Adipose tissue (tissue), 3 donors: ENCODE results near the gene LAG3. TPM values are rescaled to one million over a fixed set of nuclear protein-coding genes. Genes with fewer than 3 reads are reported as not detected.

Experiments used
- H3K27ac ChIP-seq: one replicate; pipeline ENCODE4 v1.5.1; 2013; ENCODE audit warnings: low read depth, low read length
- WGBS, 3 donors: extraction: QIAGEN DNeasy Blood & Tissue Kit; methylation state at CpG; one replicate each; pipeline ENCODE4 v1.1.7; 2013; 5-methylcytosine and 5-hydroxymethylcytosine counted together
- polyA plus RNA-seq, 3 donors: library from polyadenylated mRNA; stranded (reverse); fragments of 200-250 nt; gene quantifications; one replicate each; pipeline ENCODE4 v1.2.3, GENCODE V29; 2013
- donor health status: healthy with polysubstance abuse.
- donor health status: Bipolar disorder and iron deficiency.
- donor health status: healthy.

LAG3 gene
- polyA plus RNA-seq, 3 donors, result 0.08 to 3.0 (median 1.0) TPM

GRCh38 chr12:6752167-6752920 lies 20.0 kb upstream of the LAG3 start:
- WGBS, 3 donors, result 5 to 6% (median 6%) methylated on average over 23 to 24 of the region's 24 CpGs
- peak overlapping the region; percentile 4 for H3K27ac ChIP-seq

- WGBS, 3 donors, result 0% methylated on average over 57 to 62 of the region's 62 CpGs
- H3K27ac ChIP-seq, result peak within 1 kb of the TSS; percentile 89
These were observed 19.2 kb upstream of the LAG3 start, which contains the start of gene MLF2 for GRCh38 chr12:6752921-6753771. Gene MLF2 (minus strand): TSS chr12:6753141. CDS start chr12:6752334, 807 bp downstream.

- H3K27ac ChIP-seq, result no peak overlapping the region
- WGBS, 3 donors, result 0 to 1% (median 1%) methylated on average over 5 to 7 of the region's 7 CpGs
These were observed 18.5 kb upstream of the LAG3 start for GRCh38 chr12:6753772-6754356.

- no peak overlapping the region for H3K27ac ChIP-seq
These were observed 17.9 kb upstream of the LAG3 start for GRCh38 chr12:6754411-6754810.

GRCh38 chr12:6757028-6757690 lies 15.2 kb upstream of the LAG3 start:
- H3K27ac ChIP-seq, result no peak overlapping the region
- WGBS, 3 donors, result 72 to 75% (median 72%) methylated on average over 8 of the region's 8 CpGs

More at GRCh38 chr12:6754411-6754810, 17.9 kb upstream of the LAG3 start:
- WGBS, 3 donors, result 87 to 98% (median 91%) methylated on average over 2 of the region's 2 CpGs

GRCh38 chr12:6758506-6759095 lies 13.7 kb upstream of the LAG3 start:
- 84 to 86% (median 85%) methylated on average over 9 of the region's 9 CpGs for WGBS, 3 donors
- H3K27ac ChIP-seq, result no peak overlapping the region

- WGBS, 3 donors, result 89 to 98% (median 89%) methylated on average over 5 of the region's 5 CpGs
- no peak overlapping the region for H3K27ac ChIP-seq
These were observed 12.6 kb upstream of the LAG3 start for GRCh38 chr12:6759741-6760140.

GRCh38 chr12:6763380-6763779 lies 8.9 kb upstream of the LAG3 start:
- no peak overlapping the region for H3K27ac ChIP-seq
- WGBS, 3 donors, result 61 to 74% (median 66%) methylated on average over 4 of the region's 4 CpGs

- 2 to 6% (median 2%) methylated on average over 15 to 16 of the region's 16 CpGs for WGBS, 3 donors
- peak overlapping the region; percentile 13 for H3K27ac ChIP-seq
These were observed 8.1 kb upstream of the LAG3 start for GRCh38 chr12:6764011-6764828.

- peak overlapping the region; percentile 65 for H3K27ac ChIP-seq
- 34 to 36% (median 34%) methylated on average over 7 of the region's 7 CpGs for WGBS, 3 donors
These were observed 7.2 kb upstream of the LAG3 start for GRCh38 chr12:6765048-6765633.

- WGBS, 3 donors, result 3 to 4% (median 4%) methylated on average over 38 to 63 of the region's 63 CpGs
- peak within 1 kb of the TSS; percentile 65 for H3K27ac ChIP-seq
These were observed 6.4 kb upstream of the LAG3 start, which contains the start of gene PTMS for GRCh38 chr12:6765634-6766581. Gene PTMS (plus strand): TSS chr12:6766363. CDS start chr12:6766706, 343 bp downstream.

GRCh38 chr12:6766651-6767349 lies 5.5 kb upstream of the LAG3 start:
- H3K27ac ChIP-seq, result peak overlapping the region; percentile 56
- 1% methylated on average over 56 to 86 of the region's 88 CpGs for WGBS, 3 donors

- no peak overlapping the region for H3K27ac ChIP-seq
- WGBS, 3 donors, result 19 to 21% (median 20%) methylated on average over 36 to 44 of the region's 44 CpGs
These were observed 4.7 kb upstream of the LAG3 start for GRCh38 chr12:6767353-6768319.

- no peak overlapping the region for H3K27ac ChIP-seq
- WGBS, 3 donors, result 42 to 51% (median 48%) methylated on average over 6 of the region's 6 CpGs
These were observed 3.8 kb upstream of the LAG3 start for GRCh38 chr12:6768437-6768914.
